Measurements from ENCODE around the gene LAMB3.

GRCh38 chr1:209650454-209650853, 1.8 kb downstream of the LAMB3 start:
- TF ChIP-seq CTCF (IDR thresholded peaks at IDR 0.05): no peak
- peak in 1 of 2 donors; percentile 9 for TF ChIP-seq POLR2AphosphoS5 (IDR thresholded peaks at IDR 0.05)

Measured in upper lobe of left lung (tissue), 4 donors.